Nephron progenitor cell (in vitro differentiated cells): ENCODE data around the gene XPO6.

Source experiments
- DNase-seq: peaks from one replicate; pipeline ENCODE4 v3.0.0; 2021
- H3K27ac Mint-ChIP-seq: 2 replicates; pipeline ENCODE4 v1.8.0; 2021; ENCODE audit warnings: mild to moderate bottlenecking, moderate library complexity, mixed read lengths
- H3K27me3 Mint-ChIP-seq: 2 replicates; pipeline ENCODE4 v1.8.0; 2021; ENCODE audit warnings: mild to moderate bottlenecking, low read depth, mixed read lengths; ENCODE audit not compliant: poor library complexity
- H3K36me3 Mint-ChIP-seq: 2 replicates; pipeline ENCODE4 v1.8.0; 2021; ENCODE audit warnings: low read depth, mixed read lengths
- H3K4me1 Mint-ChIP-seq: 2 replicates; pipeline ENCODE4 v1.8.0; 2021; ENCODE audit warnings: mixed read lengths
- H3K4me3 Mint-ChIP-seq: 2 replicates; pipeline ENCODE4 v1.8.0; 2021; ENCODE audit warnings: mild to moderate bottlenecking, moderate library complexity, mixed read lengths
- H3K9me3 Mint-ChIP-seq: 2 replicates; pipeline ENCODE4 v1.8.0; 2021; ENCODE audit warnings: mild to moderate bottlenecking, moderate library complexity, mixed read lengths
- CTCF ChIP-seq: fragments of 200-600 bp; sonication (generic); IDR thresholded peaks from 2 replicates; pipeline ENCODE4 v1.5.0; 2021; ENCODE audit warnings: antibody characterized with exemption

XPO6 gene

GRCh38 chr16:28081391-28081968 lies 130.3 kb downstream of the XPO6 start:
- H3K9me3 Mint-ChIP-seq: no peaks in the 10 kb centered on the region
- peaks cover 18% of the 10 kb centered on the region for H3K4me1 Mint-ChIP-seq
- no peaks in the 10 kb centered on the region for H3K36me3 Mint-ChIP-seq
- H3K27ac Mint-ChIP-seq: no peak overlapping the region
- no peak overlapping the region for H3K4me3 Mint-ChIP-seq
- H3K27me3 Mint-ChIP-seq: peaks cover 15% of the 10 kb centered on the region
- TF ChIP-seq CTCF: no peak
- no peak for DNase-seq

GRCh38 chr16:28078261-28078660 lies 133.5 kb downstream of the XPO6 start:
- H3K36me3 Mint-ChIP-seq: no peaks in the 10 kb centered on the region
- no peak for TF ChIP-seq CTCF
- peaks cover 19% of the 10 kb centered on the region for H3K4me1 Mint-ChIP-seq
- no peaks in the 10 kb centered on the region for H3K9me3 Mint-ChIP-seq
- DNase-seq: no peak
- no peak overlapping the region for H3K4me3 Mint-ChIP-seq
- no peak overlapping the region for H3K27ac Mint-ChIP-seq
- peaks cover 26% of the 10 kb centered on the region for H3K27me3 Mint-ChIP-seq

GRCh38 chr16:28073836-28074235 lies 137.9 kb downstream of the XPO6 start:
- Mint-ChIP-seq H3K36me3 (no peaks in the 10 kb centered on the region), H3K27ac (no peak overlapping the region), H3K4me3 (no peak overlapping the region), H3K4me1 (peaks cover 15% of the 10 kb centered on the region), H3K27me3 (peaks cover 52% of the 10 kb centered on the region), H3K9me3 (peaks cover 3% of the 10 kb centered on the region)
- TF ChIP-seq CTCF: no peak
- no peak for DNase-seq

GRCh38 chr16:28072087-28072486 lies 139.7 kb downstream of the XPO6 start:
- no peak overlapping the region for H3K4me3 Mint-ChIP-seq
- no peaks in the 10 kb centered on the region for H3K36me3 Mint-ChIP-seq
- DNase-seq: no peak
- H3K27me3 Mint-ChIP-seq: peaks cover 56% of the 10 kb centered on the region
- peaks cover 3% of the 10 kb centered on the region for H3K9me3 Mint-ChIP-seq
- no peak for TF ChIP-seq CTCF
- no peak overlapping the region for H3K27ac Mint-ChIP-seq
- peaks cover 11% of the 10 kb centered on the region for H3K4me1 Mint-ChIP-seq

- H3K4me3 Mint-ChIP-seq: no peak overlapping the region
- H3K9me3 Mint-ChIP-seq: peaks cover 3% of the 10 kb centered on the region
- no peak overlapping the region for H3K27ac Mint-ChIP-seq
- peaks cover 60% of the 10 kb centered on the region for H3K27me3 Mint-ChIP-seq
- H3K4me1 Mint-ChIP-seq: peaks cover 11% of the 10 kb centered on the region
- no peak for DNase-seq
- H3K36me3 Mint-ChIP-seq: no peaks in the 10 kb centered on the region
- TF ChIP-seq CTCF: no peak
These were observed 141.6 kb downstream of the XPO6 start for GRCh38 chr16:28069971-28070794.

- Mint-ChIP-seq H3K27me3 (peaks cover 71% of the 10 kb centered on the region), H3K27ac (no peak overlapping the region), H3K4me3 (no peak overlapping the region), H3K4me1 (peaks cover 5% of the 10 kb centered on the region), H3K9me3 (peaks cover 3% of the 10 kb centered on the region), H3K36me3 (no peaks in the 10 kb centered on the region)
- DNase-seq: no peak
- TF ChIP-seq CTCF: no peak
These were observed 142.8 kb downstream of the XPO6 start for GRCh38 chr16:28068976-28069375.
